Keratinocyte (primary cell): ENCODE results near the gene TEKT2. TPM values are rescaled to one million over a fixed set of nuclear protein-coding genes. Genes with fewer than 3 reads are reported as not detected.

ENCODE experiments used
- DNase-seq: peaks from one replicate; pipeline ENCODE4 v3.0.0-alpha.2; 2011; ENCODE audit warnings: low read depth, missing footprints, low spot score
- FAIRE-seq: peaks from 2 replicates; lab custom pipeline; 2011; peaks lifted over from hg19 to GRCh38; lab: Jason Lieb, UNC
- H2AFZ ChIP-seq: 2 replicates; pipeline ENCODE4 v1.6.0; 2012; ENCODE audit warnings: low read length, control low read depth, inconsistent platforms; ENCODE audit not compliant: control insufficient read depth
- H3K27ac ChIP-seq: 2 replicates; pipeline ENCODE4 v1.5.1; 2011; ENCODE audit warnings: low read length; ENCODE audit not compliant: control insufficient read depth, insufficient read depth
- H3K27me3 ChIP-seq: 3 replicates; pipeline ENCODE4 v1.6.0; 2011; ENCODE audit warnings: low read length; ENCODE audit not compliant: control insufficient read depth, insufficient read depth; ENCODE audit errors: extremely low read depth
- H3K36me3 ChIP-seq, 2 experiments: 2 replicates in 1 of 2; 3 replicates in 1 of 2; pipeline ENCODE4 v1.5.1; 2011; ENCODE audit warnings: low read length in 2 of 2, mild to moderate bottlenecking in 1 of 2; ENCODE audit not compliant: control insufficient read depth in 2 of 2, insufficient read depth in 2 of 2; ENCODE audit errors: extremely low read depth in 1 of 2
- H3K4me1 ChIP-seq: 3 replicates; pipeline ENCODE4 v1.5.1; 2011; ENCODE audit warnings: low read length; ENCODE audit not compliant: control insufficient read depth, insufficient read depth; ENCODE audit errors: extremely low read depth
- H3K4me2 ChIP-seq: 3 replicates; pipeline ENCODE4 v1.6.0; 2011; ENCODE audit warnings: low read depth, low read length; ENCODE audit not compliant: control insufficient read depth, insufficient read depth; ENCODE audit errors: extremely low read depth
- H3K4me3 ChIP-seq, 3 experiments: fragments of 200-600 bp in 1 of 3; sonication (generic) in 1 of 3; 2 replicates in 2 of 3; 3 replicates in 1 of 3; pipeline ENCODE4 v1.5.1; 2011 to 2016; ENCODE audit warnings: low read length in 3 of 3, mild to moderate bottlenecking in 3 of 3, control low read depth in 2 of 3, inconsistent platforms in 1 of 3, low read depth in 1 of 3, mixed read lengths in 1 of 3, mixed run types in 1 of 3, moderate library complexity in 1 of 3; ENCODE audit not compliant: control insufficient read depth in 2 of 3, insufficient read depth in 2 of 3; ENCODE audit errors: extremely low read depth in 1 of 3
- H3K79me2 ChIP-seq: 2 replicates; pipeline ENCODE4 v1.6.0; 2012; ENCODE audit warnings: low read length; ENCODE audit not compliant: control insufficient read depth, insufficient read depth
- H3K9ac ChIP-seq: 3 replicates; pipeline ENCODE4 v1.6.0; 2011; ENCODE audit warnings: low read length; ENCODE audit not compliant: control insufficient read depth, insufficient read depth; ENCODE audit errors: extremely low read depth
- H3K9me1 ChIP-seq: 3 replicates; pipeline ENCODE4 v1.6.0; 2011; ENCODE audit warnings: low read length; ENCODE audit not compliant: control insufficient read depth, insufficient read depth; ENCODE audit errors: extremely low read depth
- H3K9me3 ChIP-seq: 2 replicates; pipeline ENCODE4 v1.5.1; 2012; ENCODE audit warnings: low read depth, low read length; ENCODE audit not compliant: control insufficient read depth
- H4K20me1 ChIP-seq: 3 replicates; pipeline ENCODE4 v1.6.0; 2011; ENCODE audit warnings: low read length; ENCODE audit not compliant: control insufficient read depth, insufficient read depth; ENCODE audit errors: extremely low read depth
- CTCF ChIP-seq, 3 experiments: IDR thresholded peaks in 1 of 3; conservative IDR thresholded peaks in 1 of 3; optimal IDR thresholded peaks in 1 of 3; 2 replicates in 2 of 3; 3 replicates in 1 of 3; pipeline versions ENCODE3 to v1.5.1; 2011; ENCODE audit warnings: low read length in 3 of 3, mild to moderate bottlenecking in 3 of 3, moderate library complexity in 2 of 3, control low read depth in 1 of 3, inconsistent platforms in 1 of 3; ENCODE audit not compliant: insufficient read depth in 2 of 3; ENCODE audit errors: extremely low read depth in 1 of 3
- EZH2 ChIP-seq: IDR thresholded peaks from one replicate; pipeline ENCODE4 v1.6.1; 2012; ENCODE audit warnings: inconsistent platforms, mild to moderate bottlenecking, low read length, moderate library complexity
- dilution Hi-C: fragments of 300-500 bp; cut with MboI; formaldehyde crosslinking; loops from one replicate; pipeline ENCODE4 v1.7.0; 2020; ENCODE audit warnings: low sequenced_read_pairs; ENCODE audit not compliant: extremely low pct_ligation_motif_present
- polyA plus RNA-seq, 5 experiments: library from polyadenylated mRNA; depleted of rRNA in 3 of 5; stranded (reverse) in 3 of 5; stranded (forward) in 1 of 5; unstranded in 1 of 5; fragments of >200 nt; gene quantifications; 1 replicate in 1 of 5; 2 replicates in 3 of 5; 3 replicates in 1 of 5; pipeline versions ENCODE4 v1.2.1 to v1.2.3, GENCODE V29; 2011 to 2012; ENCODE audit warnings: missing spikeins in 2 of 5, low read depth in 1 of 5, low replicate concordance in 1 of 5

TEKT2 gene
- polyA plus RNA-seq, 1 donor (not counting 4 experiments of a cell fraction or from before 2014, with no cell fraction given), result 0.03 TPM

DNA sequence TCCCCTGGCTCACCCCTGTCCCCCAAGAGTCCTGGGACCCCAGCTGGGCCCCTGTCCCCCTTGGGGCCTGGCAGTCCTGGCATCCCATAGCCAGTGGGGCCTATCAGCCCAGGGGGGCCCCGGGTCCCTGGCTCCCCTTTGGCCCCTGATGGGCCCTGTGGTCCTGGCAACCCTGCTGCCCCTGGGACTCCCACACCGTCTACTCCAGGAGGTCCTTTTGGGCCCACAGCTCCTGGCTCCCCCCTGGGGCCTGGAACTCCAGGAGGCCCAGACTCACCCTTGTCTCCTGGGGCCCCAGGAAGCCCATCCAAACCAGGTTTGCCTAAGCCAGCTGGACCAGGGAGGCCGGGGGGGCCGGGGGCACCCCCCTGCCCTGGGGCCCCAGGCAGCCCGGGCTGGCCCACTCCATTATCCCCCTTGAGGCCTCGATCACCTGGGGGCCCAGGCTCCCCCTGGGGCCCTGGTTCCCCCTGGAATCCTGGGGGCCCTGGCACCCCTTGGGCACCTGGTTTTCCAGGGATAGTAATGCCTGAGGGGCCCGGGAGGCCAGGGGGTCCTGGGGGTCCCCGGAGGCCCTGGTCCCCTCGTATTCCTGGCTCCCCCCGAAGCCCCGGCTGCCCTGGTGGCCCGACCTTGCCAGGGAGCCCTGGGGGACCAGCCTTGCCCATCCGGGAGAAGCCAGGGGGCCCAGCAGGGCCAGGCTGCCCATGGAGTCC, 14.9 kb downstream of the TEKT2 start:
- Histone ChIP-seq H3K9ac (no peak overlapping the region), H3K4me3 (no peak overlapping the region), H3K4me1 (peaks cover 3% of the 10 kb centered on the region), H3K79me2 (no peaks in the 10 kb centered on the region), H3K27ac (no peak overlapping the region), H3K9me3 (no peaks in the 10 kb centered on the region), H3K36me3 (peaks cover 9 to 15% of the 10 kb centered on the region in 2 experiments), H3K27me3 (no peaks in the 10 kb centered on the region), H4K20me1 (no peaks in the 10 kb centered on the region), H3K4me2 (no peak overlapping the region), H2AFZ (no peak overlapping the region), H3K9me1 (peaks cover 2% of the 10 kb centered on the region)
- TF ChIP-seq EZH2 (no peak), CTCF (optimal IDR thresholded peaks at IDR 0.05 in 1 of 3, IDR thresholded peaks at IDR 0.05 in 1 of 3, conservative IDR thresholded peaks at IDR 0.05 in 1 of 3; ENCODE audit: extremely low read depth in 1 of 3, insufficient read depth in 2 of 3, low read length in 3 of 3) (no peak)
- DNase-seq (no peak), FAIRE-seq (no peak)
- dilution Hi-C loops, result no loop called here

DNA sequence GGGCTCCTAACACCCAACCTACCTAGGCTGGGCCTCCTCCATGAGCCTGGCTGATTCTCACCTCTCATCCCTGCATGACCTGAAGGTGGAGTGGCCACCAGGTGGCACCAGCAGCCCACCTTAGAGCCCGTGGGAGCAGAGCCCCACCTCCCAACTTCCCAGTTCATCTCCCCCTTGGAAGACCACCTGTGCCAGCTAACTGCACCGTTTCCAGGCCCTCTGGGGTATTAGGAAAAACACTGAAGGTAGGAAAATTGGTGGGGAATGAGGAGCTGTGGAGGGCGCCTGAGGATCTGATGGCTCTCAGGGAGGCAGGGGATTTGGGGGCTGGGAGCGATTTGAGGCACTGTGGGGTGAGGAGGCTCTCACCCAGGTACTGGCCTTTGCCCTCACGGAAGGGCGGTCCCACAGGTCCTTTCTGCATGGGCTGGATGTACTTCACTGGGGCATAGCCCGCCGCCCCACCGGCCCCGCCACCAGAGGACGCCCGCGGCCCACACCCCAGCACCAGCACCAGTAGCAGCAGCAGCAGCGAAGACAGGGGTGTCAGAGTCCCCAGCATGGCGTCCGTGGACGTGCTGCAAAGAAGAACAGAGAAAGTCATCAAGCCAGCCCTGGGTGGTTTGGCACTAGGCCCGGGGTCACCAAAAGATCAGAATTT, 15.9 kb downstream of the TEKT2 start:
- H3K9me1 ChIP-seq, result peaks cover 2% of the 10 kb centered on the region
- H3K4me1 ChIP-seq, result peaks cover 3% of the 10 kb centered on the region
- H3K4me2 ChIP-seq, result peak overlapping the region; percentile 29
- H3K27ac ChIP-seq, result no peak overlapping the region
- H3K4me3 ChIP-seq, result no peak overlapping the region
- H3K9me3 ChIP-seq, result no peaks in the 10 kb centered on the region
- DNase-seq (no peak), FAIRE-seq (peak; percentile 96)
- peak overlapping the region; percentile 47 for H2AFZ ChIP-seq
- H4K20me1 ChIP-seq, result no peaks in the 10 kb centered on the region
- peak overlapping the region; percentile 42 for H3K9ac ChIP-seq
- peaks cover 3 to 8% of the 10 kb centered on the region in 2 experiments for H3K36me3 ChIP-seq
- no peaks in the 10 kb centered on the region for H3K79me2 ChIP-seq
- H3K27me3 ChIP-seq, result no peaks in the 10 kb centered on the region
- TF ChIP-seq CTCF (optimal IDR thresholded peaks at IDR 0.05 in 1 of 3, IDR thresholded peaks at IDR 0.05 in 1 of 3, conservative IDR thresholded peaks at IDR 0.05 in 1 of 3; ENCODE audit: extremely low read depth in 1 of 3, insufficient read depth in 2 of 3, low read length in 3 of 3) (peak; percentile 82 to 97 (median 92)), EZH2 (no peak)
- dilution Hi-C loops, result no loop called here
